Measurements from ENCODE around the gene CCDC71.

The CCDC71 gene

GRCh38 chr3:49131576-49131975 is 34.6 kb downstream of the CCDC71 start:
- Histone ChIP-seq H3K27ac (replicated peaks) (no peak overlapping the region), H3K4me3 (replicated peaks; ENCODE audit: insufficient read depth, low read length) (no peak overlapping the region), H3K27me3 (ENCODE audit: insufficient read depth, poor library complexity, severe bottlenecking) (no peaks in the 10 kb centered on the region)
- no peak for DNase-seq (ENCODE audit: low read depth in 1 of 2, low spot score in 1 of 2)
- no peak for TF ChIP-seq GABPA (IDR thresholded peaks at IDR 0.05; ENCODE audit: low read depth)
- TF ChIP-seq CTCF (IDR thresholded peaks at IDR 0.05; ENCODE audit: insufficient read depth, low read length): no peak
- TF ChIP-seq SPI1 (IDR thresholded peaks at IDR 0.05; ENCODE audit: borderline replicate concordance, low read depth): no peak
- no peak for TF ChIP-seq REST (IDR thresholded peaks at IDR 0.05; ENCODE audit: insufficient replicate concordance, low read depth)
- no peak for TF ChIP-seq POLR2AphosphoS5 (IDR thresholded peaks at IDR 0.05; ENCODE audit: low read depth)

GRCh38 chr3:49131040-49131439 is 35.1 kb downstream of the CCDC71 start:
- DNase-seq (ENCODE audit: low read depth in 1 of 2, low spot score in 1 of 2): no peak
- no peak overlapping the region for H3K4me3 ChIP-seq (replicated peaks; ENCODE audit: insufficient read depth, low read length)
- TF ChIP-seq GABPA (IDR thresholded peaks at IDR 0.05; ENCODE audit: low read depth) (no peak), REST (IDR thresholded peaks at IDR 0.05; ENCODE audit: insufficient replicate concordance, low read depth) (no peak), CTCF (IDR thresholded peaks at IDR 0.05; ENCODE audit: insufficient read depth, low read length) (no peak), POLR2AphosphoS5 (IDR thresholded peaks at IDR 0.05; ENCODE audit: low read depth) (no peak), SPI1 (IDR thresholded peaks at IDR 0.05; ENCODE audit: borderline replicate concordance, low read depth) (no peak)
- no peaks in the 10 kb centered on the region for H3K27me3 ChIP-seq (ENCODE audit: insufficient read depth, poor library complexity, severe bottlenecking)
- no peak overlapping the region for H3K27ac ChIP-seq (replicated peaks)

GRCh38 chr3:49124991-49125670 is 41.0 kb downstream of the CCDC71 start:
- DNase-seq (ENCODE audit: low read depth in 1 of 2, low spot score in 1 of 2): peak in 1 of 2 experiments; percentile 7
- Histone ChIP-seq H3K27ac (replicated peaks) (no peak overlapping the region), H3K4me3 (replicated peaks; ENCODE audit: insufficient read depth, low read length) (no peak overlapping the region), H3K27me3 (ENCODE audit: insufficient read depth, poor library complexity, severe bottlenecking) (no peaks in the 10 kb centered on the region)
- no peak for TF ChIP-seq CTCF (IDR thresholded peaks at IDR 0.05; ENCODE audit: insufficient read depth, low read length)
- no peak for TF ChIP-seq REST (IDR thresholded peaks at IDR 0.05; ENCODE audit: insufficient replicate concordance, low read depth)
- TF ChIP-seq GABPA (IDR thresholded peaks at IDR 0.05; ENCODE audit: low read depth): no peak
- TF ChIP-seq SPI1 (IDR thresholded peaks at IDR 0.05; ENCODE audit: borderline replicate concordance, low read depth): no peak
- TF ChIP-seq POLR2AphosphoS5 (IDR thresholded peaks at IDR 0.05; ENCODE audit: low read depth): no peak

Data from HL-60 (cell line).